Panc1 (cell line): ENCODE measurements around the gene SYNCRIP.

Experiments used
- CTCF ChIP-seq: fragments of 450-650 bp; IDR thresholded peaks from 2 replicates; pipeline ENCODE4 v1.5.1; 2017; ENCODE audit warnings: mild to moderate bottlenecking
- REST ChIP-seq, 2 experiments: IDR thresholded peaks; 2 replicates each; pipeline ENCODE4 v1.6.1; 2011 to 2012; ENCODE audit warnings: low read depth in 2 of 2, control low read depth in 1 of 2, low read length in 1 of 2, mild to moderate bottlenecking in 1 of 2, moderate library complexity in 1 of 2; ENCODE audit not compliant: insufficient read depth in 1 of 2

GRCh38 chr6:85614780-85615179, 27.9 kb downstream of the SYNCRIP start:
- TF ChIP-seq REST (IDR thresholded peaks at IDR 0.05; ENCODE audit: insufficient read depth in 1 of 2, low read depth in 2 of 2, low read length in 1 of 2) (no peak), CTCF (no peak)
